ENCODE measurements around the gene HOTAIR.

HOTAIR gene

GRCh38 chr12:54010972-54011664, 36.4 kb upstream of the HOTAIR start:
- DNase-seq: no peak

GRCh38 chr12:54010053-54010971, 35.6 kb upstream of the HOTAIR start:
- no peak for DNase-seq

DNA sequence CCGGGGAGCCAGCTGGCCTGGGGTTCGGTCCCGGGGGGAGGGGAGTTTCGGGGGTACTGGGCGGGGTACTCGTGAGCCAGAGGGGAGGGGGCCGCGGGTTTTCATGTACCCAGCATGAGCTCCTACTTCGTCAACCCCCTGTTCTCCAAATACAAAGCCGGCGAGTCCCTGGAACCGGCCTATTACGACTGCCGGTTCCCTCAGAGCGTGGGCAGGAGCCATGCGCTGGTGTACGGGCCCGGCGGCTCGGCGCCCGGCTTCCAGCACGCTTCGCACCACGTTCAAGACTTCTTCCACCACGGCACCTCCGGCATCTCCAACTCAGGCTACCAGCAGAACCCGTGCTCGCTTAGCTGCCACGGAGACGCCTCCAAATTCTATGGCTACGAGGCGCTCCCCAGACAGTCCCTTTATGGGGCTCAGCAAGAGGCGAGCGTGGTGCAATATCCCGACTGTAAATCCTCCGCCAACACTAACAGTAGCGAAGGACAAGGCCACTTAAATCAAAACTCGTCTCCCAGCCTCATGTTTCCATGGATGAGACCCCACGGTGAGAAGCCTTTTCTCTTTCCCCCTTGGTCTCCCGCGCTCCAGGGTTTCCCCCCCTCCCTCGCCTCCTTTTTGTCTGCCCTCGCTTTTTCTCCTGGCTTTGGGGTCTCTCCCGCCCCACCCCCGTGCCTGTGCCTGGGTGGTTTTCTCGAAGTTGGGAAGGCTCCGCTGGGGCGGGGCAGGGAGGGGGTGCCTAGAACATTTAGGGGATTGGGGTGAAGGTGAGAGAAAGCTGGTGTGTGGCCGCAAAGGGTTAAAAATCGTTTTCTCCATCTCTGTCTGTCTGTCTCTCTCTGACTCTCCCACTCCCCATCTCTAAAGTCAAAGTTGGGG, 34.7 kb upstream of the HOTAIR start:
- DNase-seq: no peak

DNA sequence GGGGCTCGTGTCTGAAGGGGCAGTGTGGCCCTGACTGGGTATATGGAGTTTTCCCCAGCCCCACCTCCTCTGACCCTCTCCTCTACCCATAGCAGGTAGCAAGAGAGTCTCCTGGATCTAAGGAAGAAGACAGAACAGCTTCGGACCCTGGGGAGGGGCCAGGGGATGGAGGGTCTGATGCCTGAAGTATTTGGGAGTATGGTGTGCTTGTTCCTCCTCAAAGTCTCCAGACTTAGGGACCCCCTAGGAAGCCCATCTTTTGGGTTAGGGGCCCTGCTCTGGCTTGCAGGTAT, 33.5 kb upstream of the HOTAIR start:
- DNase-seq: no peak

- no peak for DNase-seq
Observed at GRCh38 chr12:54007538-54008259, 32.9 kb upstream of the HOTAIR start.

GRCh38 chr12:54006559-54007220, 31.9 kb upstream of the HOTAIR start:
- DNase-seq: no peak

DNA sequence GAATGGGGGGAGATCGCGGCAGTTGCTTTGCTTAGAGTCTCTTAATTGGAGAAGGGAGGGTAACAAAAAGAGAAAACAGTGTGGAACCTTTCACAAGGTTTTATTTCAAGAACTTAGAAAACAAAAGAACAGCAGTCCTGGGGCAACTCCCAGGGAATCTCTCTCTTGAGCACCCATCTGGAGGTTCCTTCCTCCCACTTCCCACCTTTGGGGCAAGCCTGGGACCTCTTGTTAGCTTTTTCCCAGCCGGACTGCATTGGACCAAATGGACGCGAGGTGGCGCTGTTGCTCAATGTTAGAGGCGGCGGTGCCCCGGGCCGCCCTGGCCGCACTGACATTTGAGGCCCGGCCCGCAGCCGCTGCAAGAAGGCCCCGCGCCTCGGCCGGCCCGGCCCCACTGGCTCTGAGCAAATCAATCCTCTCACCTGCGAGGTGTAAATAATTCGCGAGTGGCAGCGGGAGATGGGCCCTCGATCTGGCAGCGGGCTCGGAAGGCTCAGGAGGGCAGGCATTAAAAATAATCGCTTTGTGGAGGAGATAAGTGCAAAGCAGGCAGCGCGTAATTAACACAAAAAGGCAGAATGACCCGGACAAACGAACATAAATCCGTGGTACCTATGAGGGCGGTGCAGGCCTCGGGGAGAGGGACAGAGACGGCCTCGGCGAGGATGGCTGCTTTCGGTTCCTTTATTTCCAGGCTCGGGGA, 31.3 kb upstream of the HOTAIR start:
- peak; percentile 18 for DNase-seq

- no peak for DNase-seq
Observed at GRCh38 chr12:54005531-54005852, 30.7 kb upstream of the HOTAIR start.

- DNase-seq: no peak
Observed at GRCh38 chr12:54004841-54005530, 30.2 kb upstream of the HOTAIR start.

DNA sequence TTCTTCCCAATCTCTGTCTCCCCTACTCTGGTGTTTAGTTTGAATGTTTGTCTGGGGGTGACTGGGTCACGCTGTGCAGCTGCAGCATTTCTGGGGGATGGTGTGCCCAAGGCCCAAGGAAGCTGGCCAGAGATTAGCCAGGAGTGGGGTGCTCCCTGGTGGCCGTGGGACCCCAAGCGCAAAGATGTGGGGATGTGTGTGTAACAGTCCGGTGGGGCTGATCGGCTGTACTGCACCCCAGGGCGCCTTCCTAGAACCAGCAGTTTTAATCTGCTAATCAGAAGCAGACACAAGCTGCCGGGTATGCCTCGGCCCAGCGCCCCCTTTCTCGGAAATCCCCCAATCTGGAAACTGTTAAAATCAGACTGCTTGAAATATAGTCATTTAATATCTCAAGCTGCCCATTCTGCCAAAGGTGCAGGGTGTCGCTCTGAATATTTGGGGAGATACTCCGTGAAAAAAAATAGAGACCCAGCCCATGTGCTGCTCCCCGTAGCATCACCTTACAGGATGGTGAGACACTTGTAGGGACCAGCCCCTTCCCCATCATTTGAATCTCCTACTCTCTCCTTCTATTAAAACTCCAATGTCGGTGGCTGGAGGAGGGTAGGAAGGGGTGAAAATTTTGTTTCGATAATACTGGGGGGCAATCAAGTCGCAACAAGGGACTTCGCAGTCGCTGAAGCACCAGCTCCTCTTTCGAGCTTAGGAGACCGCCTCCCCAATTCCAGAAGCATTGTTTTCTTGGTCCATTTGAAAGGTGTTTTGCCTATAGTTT, 29.5 kb upstream of the HOTAIR start:
- DNase-seq: no peak

GRCh38 chr12:54003625-54004024, 28.9 kb upstream of the HOTAIR start:
- DNase-seq: no peak

- DNase-seq: no peak
Observed at GRCh38 chr12:54002915-54003389, 28.2 kb upstream of the HOTAIR start.

DNA sequence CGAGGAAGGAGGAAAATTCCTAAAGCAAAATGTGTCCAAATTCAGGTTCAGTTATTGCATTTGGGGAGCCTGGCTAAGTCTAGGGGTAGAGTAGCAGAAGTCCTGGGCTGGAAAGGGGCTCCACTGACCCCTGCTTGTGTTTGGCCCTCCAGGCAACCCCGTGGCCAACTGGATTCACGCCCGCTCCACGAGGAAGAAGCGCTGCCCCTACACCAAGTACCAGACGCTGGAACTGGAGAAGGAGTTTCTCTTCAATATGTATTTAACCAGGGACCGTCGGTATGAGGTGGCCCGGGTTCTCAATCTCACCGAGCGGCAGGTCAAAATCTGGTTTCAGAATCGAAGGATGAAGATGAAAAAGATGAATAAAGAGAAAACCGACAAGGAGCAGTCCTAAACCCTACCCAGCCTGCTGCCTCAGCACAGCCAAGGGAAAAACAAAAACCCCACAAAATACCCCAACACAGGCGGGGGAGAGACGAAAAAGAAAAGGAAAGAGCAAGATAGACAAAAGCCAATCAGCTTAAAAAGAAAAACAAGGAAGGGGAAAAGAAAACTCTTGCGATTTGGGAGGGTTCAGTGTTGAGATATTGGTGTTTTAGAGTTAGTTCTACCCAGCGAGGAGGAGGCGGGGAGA, 27.6 kb upstream of the HOTAIR start:
- no peak for DNase-seq

DNA sequence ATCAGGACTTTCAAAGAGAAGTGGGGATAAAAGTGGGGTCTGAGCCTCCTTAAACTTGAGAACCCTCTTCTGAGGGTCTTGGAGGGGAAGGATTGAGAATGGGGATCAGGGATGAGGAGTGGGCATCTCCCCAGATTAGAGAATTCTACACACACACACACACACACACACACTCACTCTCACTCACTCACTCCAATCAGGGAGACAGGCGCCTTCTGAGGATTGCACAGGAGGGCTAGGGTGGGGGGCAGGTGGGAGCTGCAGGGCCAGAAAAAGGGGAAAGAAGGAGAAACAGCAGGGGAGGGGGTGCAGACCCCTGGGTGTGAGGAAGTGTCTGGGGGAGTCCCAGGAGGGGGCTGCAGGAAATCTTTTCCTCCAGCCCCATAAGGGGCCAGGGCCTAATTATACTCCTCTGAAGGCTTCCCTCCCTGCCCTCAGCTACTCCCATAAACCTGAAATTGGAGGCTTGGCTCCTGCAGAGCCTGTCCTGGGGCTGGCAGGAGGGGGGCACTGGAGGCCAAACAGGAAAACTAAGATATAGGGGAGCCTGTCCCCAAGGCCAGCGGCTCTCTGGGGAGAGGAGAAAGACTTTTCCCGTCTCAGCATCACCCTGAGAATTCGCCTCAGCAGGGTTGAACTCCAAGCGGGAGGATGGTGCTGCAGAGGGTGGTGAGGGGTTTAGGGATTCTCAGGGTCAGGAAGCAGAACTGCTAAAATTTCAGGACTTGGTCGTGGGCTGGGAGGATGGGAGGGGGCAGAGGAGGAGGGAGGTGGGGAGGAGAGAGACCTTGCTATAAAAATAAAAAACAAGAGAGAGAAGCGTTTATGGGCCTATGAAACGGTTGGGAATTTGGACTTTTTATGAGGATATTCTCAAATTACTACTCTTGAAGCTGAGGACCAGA, 26.8 kb upstream of the HOTAIR start:
- no peak for DNase-seq

DNA sequence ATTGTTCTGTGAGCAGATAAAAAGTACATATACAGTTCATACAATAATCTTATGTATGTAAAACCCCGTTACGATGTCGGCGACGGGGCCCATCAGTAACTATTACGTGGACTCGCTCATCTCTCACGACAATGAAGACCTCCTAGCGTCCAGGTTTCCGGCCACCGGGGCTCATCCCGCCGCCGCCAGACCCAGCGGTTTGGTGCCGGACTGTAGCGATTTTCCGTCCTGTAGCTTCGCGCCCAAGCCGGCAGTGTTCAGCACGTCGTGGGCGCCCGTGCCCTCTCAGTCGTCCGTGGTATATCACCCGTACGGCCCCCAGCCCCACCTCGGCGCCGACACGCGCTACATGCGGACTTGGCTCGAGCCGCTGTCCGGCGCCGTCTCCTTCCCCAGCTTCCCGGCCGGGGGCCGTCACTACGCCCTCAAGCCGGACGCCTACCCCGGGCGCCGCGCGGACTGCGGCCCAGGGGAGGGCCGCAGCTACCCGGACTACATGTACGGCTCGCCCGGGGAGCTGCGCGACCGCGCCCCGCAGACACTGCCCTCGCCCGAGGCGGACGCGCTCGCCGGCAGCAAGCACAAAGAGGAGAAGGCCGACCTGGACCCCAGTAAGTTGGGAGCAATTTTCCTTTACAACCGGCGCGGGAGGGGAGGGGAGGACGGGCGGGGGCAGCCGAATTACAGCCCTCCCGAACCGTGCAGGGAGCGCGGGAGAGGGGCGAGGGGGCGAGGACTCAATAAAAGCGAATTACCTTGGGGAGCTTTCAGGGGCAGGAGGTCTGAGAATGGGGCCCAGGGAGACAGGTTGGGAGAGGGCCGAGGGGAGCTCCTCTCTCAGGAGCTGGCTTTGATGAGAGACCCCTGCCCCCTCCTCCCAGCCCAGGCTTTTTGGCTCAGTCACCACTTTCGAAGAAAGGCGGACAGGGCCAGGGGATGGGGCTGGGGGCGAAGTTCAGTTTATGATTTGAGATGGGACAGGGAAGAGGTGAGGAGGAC, 25.7 kb upstream of the HOTAIR start, which contains the start of gene HOXC9:
Gene HOXC9 (plus strand): TSS at position 46 of the 999 bp plus-strand sequence. CDS start 28 bp downstream, at position 74.
- DNase-seq: no peak

DNA sequence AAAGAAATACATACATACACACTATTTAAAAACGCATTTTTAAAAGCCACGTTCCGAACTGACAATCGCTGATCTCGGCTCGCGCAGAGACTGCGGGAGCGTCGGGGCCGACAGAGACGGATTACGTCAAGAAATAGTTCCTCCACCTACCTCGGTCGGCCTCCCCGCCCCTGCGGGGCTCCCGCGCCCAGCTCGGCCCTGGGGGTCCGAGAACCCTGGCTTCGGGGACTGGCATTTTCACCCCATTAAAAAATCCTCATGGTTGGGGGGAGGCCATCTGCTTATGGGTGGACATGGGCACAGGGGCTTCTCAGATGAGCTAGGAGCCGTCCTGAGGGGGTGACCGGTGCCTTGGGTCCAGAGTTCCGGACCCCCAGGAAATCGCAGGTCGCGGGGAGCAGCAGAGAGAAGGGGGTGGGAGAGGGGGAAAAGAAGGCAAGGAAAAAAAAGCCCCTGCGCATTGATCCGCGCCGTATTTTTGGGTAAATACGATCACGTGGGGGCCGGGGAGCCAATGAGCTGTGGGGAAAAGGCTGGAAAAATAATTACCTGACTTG, 24.9 kb upstream of the HOTAIR start:
- peak; percentile 58 for DNase-seq

DNA sequence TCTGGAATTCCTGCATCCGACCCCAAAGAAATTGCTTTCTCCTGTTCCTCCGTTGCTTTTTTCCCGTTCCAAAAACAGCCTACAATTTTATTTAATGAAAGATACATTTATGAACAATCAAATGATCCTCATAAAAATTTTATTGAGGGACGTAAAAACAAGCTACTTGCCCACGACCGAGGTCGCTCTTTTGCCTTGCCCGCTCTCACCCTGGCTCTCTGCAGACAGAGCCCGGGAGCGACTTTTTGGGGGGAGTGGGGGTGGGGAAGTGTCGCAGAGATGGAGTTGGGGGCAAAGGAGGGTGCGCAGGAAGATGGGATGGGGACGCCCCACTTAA, 24.1 kb upstream of the HOTAIR start:
- DNase-seq: no peak
